ENCODE data around the gene PI4K2B.

The PI4K2B gene

DNA sequence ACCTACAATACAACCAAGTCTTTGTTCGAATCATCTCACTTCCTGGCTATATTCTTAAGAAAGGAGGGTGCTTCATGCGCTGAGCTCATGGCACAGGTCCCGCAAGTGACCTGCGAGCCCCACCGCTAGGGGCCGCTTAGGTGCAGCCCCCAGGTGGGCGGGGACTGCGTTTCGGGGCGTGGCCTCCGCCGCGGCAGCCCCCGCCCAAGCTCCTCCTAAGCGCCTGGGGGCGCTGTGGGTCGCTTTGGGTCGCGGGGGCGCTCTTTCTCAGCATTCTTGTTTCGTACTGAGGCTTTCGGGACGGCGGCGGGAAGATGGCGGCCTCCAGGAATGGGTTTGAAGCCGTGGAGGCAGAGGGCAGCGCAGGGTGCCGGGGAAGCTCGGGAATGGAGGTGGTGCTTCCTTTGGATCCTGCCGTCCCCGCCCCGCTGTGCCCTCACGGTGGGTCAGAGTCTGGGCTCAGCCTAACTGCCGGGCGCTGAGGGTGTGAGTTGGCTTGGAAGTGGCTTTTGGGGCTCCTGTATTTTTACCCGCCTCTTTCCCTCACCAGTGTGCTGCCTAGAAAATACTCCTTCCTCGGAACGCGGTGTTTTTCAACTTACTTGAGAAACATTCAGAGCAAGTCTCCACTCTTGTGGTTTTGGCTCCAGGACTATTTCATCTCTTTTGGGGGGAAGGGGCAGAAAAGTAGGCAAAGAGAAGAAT is 78.8 kb downstream of the PI4K2B start, which contains the start of gene ZCCHC4 (continued):
- TF ChIP-seq ZNF132 (tag by site-specific recombination; IDR thresholded peaks at IDR 0.05; ENCODE audit: borderline replicate concordance) (no peak), ZNF776 (tag by site-specific recombination; IDR thresholded peaks at IDR 0.05; ENCODE audit: borderline replicate concordance) (no peak), HIC1 (tag by site-specific recombination; IDR thresholded peaks at IDR 0.05) (no peak), ZNF610 (tag by site-specific recombination; IDR thresholded peaks at IDR 0.05; ENCODE audit: borderline replicate concordance) (peak; percentile 65; the same call in 1 of the 2 replicates), TRIM28 (IDR thresholded peaks at IDR 0.05; ENCODE audit: borderline replicate concordance, low read length) (peak; percentile 86), ZNF223 (tag by site-specific recombination; IDR thresholded peaks at IDR 0.05) (no peak), ZNF140 (tag by site-specific recombination; IDR thresholded peaks at IDR 0.05) (no peak), ZNF707 (tag by site-specific recombination; IDR thresholded peaks at IDR 0.05) (no peak), ZNF501 (tag by site-specific recombination; IDR thresholded peaks at IDR 0.05) (peak; percentile 88), IKZF3 (tag by site-specific recombination; IDR thresholded peaks at IDR 0.05) (peak; percentile 21; the same call in 1 of the 2 replicates), ZNF214 (tag by site-specific recombination; IDR thresholded peaks at IDR 0.05; ENCODE audit: borderline replicate concordance) (no peak), PBX3 (CRISPR knock-in tag; IDR thresholded peaks at IDR 0.05) (no peak), MYNN (tag by site-specific recombination; IDR thresholded peaks at IDR 0.05; ENCODE audit: borderline replicate concordance) (no peak), HOXA7 (CRISPR knock-in tag; IDR thresholded peaks at IDR 0.05; ENCODE audit: borderline replicate concordance) (no peak), YY2 (tag by site-specific recombination; IDR thresholded peaks at IDR 0.05) (peak; percentile 97), OSR2 (tag by site-specific recombination; IDR thresholded peaks at IDR 0.05) (no peak), ZNF571 (tag by site-specific recombination; IDR thresholded peaks at IDR 0.05) (no peak), ZNF404 (tag by site-specific recombination; IDR thresholded peaks at IDR 0.05) (no peak)
- TF ChIP-seq, protein P1, sequence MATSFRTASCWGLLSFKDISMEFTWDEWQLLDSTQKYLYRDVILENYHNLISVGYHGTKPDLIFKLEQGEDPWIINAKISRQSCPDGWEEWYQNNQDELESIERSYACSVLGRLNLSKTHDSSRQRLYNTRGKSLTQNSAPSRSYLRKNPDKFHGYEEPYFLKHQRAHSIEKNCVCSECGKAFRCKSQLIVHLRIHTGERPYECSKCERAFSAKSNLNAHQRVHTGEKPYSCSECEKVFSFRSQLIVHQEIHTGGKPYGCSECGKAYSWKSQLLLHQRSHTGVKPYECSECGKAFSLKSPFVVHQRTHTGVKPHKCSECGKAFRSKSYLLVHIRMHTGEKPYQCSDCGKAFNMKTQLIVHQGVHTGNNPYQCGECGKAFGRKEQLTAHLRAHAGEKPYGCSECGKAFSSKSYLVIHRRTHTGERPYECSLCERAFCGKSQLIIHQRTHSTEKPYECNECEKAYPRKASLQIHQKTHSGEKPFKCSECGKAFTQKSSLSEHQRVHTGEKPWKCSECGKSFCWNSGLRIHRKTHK (tag by site-specific recombination; IDR thresholded peaks at IDR 0.05), result no peak
- TF ChIP-seq, protein P2, sequence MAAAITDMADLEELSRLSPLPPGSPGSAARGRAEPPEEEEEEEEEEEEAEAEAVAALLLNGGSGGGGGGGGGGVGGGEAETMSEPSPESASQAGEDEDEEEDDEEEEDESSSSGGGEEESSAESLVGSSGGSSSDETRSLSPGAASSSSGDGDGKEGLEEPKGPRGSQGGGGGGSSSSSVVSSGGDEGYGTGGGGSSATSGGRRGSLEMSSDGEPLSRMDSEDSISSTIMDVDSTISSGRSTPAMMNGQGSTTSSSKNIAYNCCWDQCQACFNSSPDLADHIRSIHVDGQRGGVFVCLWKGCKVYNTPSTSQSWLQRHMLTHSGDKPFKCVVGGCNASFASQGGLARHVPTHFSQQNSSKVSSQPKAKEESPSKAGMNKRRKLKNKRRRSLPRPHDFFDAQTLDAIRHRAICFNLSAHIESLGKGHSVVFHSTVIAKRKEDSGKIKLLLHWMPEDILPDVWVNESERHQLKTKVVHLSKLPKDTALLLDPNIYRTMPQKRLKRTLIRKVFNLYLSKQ (tag by site-specific recombination; IDR thresholded peaks at IDR 0.05; ENCODE audit: borderline replicate concordance), result no peak
- TF ChIP-seq, protein P3, sequence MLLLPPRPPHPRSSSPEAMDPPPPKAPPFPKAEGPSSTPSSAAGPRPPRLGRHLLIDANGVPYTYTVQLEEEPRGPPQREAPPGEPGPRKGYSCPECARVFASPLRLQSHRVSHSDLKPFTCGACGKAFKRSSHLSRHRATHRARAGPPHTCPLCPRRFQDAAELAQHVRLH (tag by site-specific recombination; IDR thresholded peaks at IDR 0.05), result no peak
- TF ChIP-seq, protein P4, sequence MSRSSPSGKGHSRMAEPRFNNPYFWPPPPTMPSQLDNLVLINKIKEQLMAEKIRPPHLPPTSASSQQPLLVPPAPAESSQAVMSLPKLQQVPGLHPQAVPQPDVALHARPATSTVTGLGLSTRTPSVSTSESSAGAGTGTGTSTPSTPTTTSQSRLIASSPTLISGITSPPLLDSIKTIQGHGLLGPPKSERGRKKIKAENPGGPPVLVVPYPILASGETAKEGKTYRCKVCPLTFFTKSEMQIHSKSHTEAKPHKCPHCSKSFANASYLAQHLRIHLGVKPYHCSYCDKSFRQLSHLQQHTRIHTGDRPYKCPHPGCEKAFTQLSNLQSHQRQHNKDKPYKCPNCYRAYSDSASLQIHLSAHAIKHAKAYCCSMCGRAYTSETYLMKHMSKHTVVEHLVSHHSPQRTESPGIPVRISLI (tag by site-specific recombination; IDR thresholded peaks at IDR 0.05), result no peak; the same call in 1 of the 2 replicates
- TF ChIP-seq, protein P5, sequence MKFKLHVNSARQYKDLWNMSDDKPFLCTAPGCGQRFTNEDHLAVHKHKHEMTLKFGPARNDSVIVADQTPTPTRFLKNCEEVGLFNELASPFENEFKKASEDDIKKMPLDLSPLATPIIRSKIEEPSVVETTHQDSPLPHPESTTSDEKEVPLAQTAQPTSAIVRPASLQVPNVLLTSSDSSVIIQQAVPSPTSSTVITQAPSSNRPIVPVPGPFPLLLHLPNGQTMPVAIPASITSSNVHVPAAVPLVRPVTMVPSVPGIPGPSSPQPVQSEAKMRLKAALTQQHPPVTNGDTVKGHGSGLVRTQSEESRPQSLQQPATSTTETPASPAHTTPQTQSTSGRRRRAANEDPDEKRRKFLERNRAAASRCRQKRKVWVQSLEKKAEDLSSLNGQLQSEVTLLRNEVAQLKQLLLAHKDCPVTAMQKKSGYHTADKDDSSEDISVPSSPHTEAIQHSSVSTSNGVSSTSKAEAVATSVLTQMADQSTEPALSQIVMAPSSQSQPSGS (tag by site-specific recombination; IDR thresholded peaks at IDR 0.05; ENCODE audit: low read depth), result no peak

All from HEK293 (cell line).